ENCODE measurements around the gene TADA1.
"Not testable (repeated sequence)": the region's sequence is repeated elsewhere in the genome, so short reads cannot be mapped to it uniquely, and the experiment has no call there.

Gene TADA1

GRCh38 chr1:166843322-166843721 is 32.7 kb downstream of the TADA1 start:
- DNase-seq = no peak

DNA sequence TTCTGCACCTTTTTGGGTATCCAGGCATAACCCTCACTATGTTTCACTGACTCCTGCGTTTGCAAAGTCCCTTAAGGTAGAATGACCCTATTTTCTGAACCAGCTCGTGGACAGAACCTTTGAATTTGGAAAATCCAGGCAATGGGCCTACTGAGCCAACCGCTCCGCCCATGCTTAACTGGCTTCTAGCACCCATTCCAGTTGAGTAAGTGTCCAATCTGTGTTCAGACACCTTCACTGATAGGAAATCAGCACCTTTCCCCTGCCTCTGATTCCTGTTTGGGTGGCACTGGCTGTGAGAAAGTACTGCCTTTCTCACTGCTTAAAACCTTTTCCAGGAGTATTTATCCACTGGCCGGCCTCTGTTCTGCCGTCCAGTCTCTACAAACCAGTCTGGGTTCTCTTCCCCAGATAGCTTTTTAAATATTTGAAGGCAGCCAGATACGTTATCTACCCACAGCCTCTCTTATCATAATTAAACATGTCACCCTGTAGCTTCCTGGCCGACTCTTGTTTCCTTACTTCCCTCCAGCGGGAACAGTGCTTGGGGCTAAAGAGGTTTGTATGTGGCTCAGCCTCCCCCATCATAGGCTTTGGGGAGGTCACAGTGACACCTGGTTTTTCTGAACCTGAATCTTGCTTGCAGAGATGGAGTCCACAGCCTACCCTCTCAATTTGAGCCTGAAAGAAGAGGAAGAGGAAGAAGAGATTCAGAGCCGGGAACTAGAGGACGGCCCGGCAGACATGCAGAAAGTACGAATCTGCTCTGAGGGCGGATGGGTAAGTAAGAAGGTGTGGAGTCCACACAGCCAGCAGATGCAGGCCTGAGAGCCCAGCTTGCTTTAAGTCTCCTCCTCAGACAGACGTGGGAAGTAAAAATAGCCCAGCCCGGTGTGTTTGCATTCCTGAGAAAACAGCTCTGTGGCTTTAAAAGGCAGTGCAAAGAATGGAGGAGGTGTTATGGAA is 35.5 kb downstream of the TADA1 start:
- peak; percentile 14 to 31 for DNase-seq

GRCh38 chr1:166839600-166840308 is 36.3 kb downstream of the TADA1 start:
- DNase-seq = peak; percentile 45 to 63

- peak; percentile 95 to 97 for DNase-seq
These were observed 37.1 kb downstream of the TADA1 start, which contains the start of gene POGK for GRCh38 chr1:166838766-166839599. Gene POGK (plus strand): TSS chr1:166839475. CDS start chr1:166840957, 1,482 bp downstream.

DNA sequence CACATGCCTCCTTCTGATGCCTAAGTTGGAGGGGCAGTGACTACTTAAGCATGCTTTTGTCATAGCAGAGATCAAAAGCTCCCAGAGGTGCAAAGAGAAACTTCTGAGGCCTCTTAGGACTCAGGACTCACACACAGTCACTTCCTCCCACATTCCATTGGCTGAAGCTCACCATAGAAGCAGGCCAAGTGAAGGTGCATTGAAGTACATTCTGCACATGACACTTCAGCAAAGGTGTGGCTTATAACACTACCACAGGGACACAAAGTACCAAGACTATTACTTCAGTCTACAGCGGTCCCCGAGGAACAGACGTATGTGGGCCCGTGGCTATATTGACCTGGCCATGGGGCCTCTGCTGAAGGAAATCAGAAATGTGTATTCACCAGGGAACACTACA is 39.3 kb downstream of the TADA1 start:
- no peak for DNase-seq

GRCh38 chr1:166829762-166830161 is 46.3 kb downstream of the TADA1 start:
- DNase-seq = not testable (repeated sequence)

GRCh38 chr1:166827426-166827825 is 48.6 kb downstream of the TADA1 start:
- no peak for DNase-seq

DNA sequence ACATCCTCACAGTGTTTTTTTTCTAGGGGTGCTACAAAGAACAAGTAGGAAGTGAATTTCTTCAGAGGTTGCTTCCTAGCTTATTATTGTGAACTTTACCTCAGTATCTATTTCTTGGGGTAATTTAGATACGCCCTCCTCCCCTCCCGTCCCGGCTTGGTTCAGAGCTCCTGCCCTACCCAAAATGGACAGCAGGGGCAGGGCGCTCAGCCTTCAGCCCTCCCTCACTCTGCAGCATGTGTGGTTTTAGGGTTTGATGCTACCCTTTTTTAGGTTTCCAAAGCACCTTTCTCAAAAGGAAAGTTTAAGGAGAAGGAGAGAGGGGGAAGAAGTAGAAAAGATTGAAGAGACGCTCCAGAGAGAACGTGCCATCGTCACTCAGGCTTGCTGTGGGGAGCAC is 53.7 kb downstream of the TADA1 start:
- DNase-seq = no peak

GRCh38 chr1:166819974-166820373 is 56.1 kb downstream of the TADA1 start:
- no peak for DNase-seq

GRCh38 chr1:166814611-166815010 is 61.5 kb downstream of the TADA1 start:
- no peak for DNase-seq

- no peak for DNase-seq
These were observed 62.4 kb downstream of the TADA1 start for GRCh38 chr1:166813508-166814223.

- no peak for DNase-seq
These were observed 64.4 kb downstream of the TADA1 start for GRCh38 chr1:166811691-166812090.

- DNase-seq = no peak
These were observed 67.1 kb downstream of the TADA1 start for GRCh38 chr1:166808952-166809351.

Data from inflammatory macrophage (primary cell).